GM19452 (cell line): Measurements from ENCODE around the gene BMPER.

ENCODE experiments used
- ATAC-seq: cut with Tn5 transposase; IDR thresholded peaks from one replicate; pipeline ENCODE4 v1.9.1; 2021; ENCODE audit not compliant: unreplicated experiment

BMPER gene

GRCh38 chr7:33887266-33887975, 17.9 kb upstream of the BMPER start:
- no peak for ATAC-seq

GRCh38 chr7:33888166-33888565, 17.2 kb upstream of the BMPER start:
- ATAC-seq: no peak

GRCh38 chr7:33892945-33893344, 12.4 kb upstream of the BMPER start:
- no peak for ATAC-seq

DNA sequence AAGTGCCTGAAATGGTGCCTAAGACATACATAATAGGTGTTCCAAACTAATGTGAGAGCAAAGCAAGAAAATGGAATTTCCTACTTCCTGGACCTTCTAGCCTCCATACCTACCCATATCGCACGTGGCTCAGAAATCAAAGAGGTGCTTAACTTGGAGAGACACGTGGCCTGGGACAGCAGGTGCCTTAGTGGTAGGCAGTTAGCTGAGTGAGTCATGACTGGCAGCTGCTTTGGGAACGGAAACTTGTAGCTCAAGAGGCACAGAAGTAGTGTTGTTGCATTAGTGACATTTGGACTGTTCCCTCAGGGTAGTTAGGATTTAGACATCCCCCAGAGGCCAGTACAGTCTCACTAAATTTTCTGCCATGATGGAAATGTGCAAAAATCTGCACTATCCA, 12.0 kb upstream of the BMPER start:
- ATAC-seq: no peak

DNA sequence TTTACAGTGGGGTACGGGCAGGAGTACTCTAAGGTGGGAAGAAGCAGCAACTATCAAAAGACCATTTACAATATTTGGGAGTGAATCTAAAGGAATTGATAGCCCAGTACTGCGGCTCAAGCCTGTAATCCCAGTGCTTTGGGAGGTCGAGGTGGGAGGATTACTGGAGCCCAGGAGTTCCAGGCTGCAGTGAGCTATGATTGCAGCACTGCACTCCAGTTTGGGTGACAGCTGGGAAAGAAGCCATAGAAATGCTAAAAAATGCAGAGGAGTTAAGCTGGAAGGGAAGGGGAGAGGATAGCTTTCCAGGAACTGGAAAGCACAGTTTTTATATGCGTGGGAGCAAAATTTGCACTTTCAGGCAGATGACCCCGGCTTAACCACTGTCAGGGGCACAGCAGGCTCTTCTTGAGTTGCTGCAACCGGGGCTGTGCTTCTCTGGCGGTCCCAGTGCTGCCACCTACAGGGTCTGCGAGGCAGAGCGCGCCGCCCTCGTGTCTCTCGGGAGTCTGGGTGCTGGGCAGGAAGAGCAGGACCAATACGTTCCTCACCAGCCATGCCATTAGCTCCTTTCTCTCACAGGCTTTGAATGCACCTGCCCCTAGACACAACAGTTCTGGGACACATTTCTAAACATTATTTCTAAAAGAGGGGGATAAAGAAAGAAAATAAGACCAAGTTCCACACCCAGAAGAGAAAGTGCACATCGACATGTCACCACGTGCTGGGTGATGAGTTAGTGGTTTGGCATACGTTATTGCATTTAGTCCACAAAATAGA, 10.1 kb upstream of the BMPER start:
- peak; percentile 98 for ATAC-seq

DNA sequence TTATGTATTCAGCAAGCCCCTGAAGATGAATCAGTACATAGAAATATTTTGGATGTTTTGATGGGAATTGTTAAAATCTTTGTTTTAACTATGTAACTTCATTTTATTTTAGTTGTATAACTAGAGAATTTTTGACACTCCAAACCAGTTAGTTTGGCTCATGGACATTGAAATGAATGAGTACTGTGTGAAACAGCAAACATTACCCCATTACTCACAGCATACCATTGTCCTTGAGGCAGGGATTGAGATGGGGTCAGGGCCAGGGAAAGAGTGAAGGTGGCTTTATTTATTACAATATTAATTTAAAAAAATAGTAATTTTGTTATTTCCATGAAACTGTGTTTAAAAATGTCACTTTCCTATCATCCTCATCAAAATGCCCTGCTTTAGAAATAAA, 4.8 kb upstream of the BMPER start:
- no peak for ATAC-seq

- no peak for ATAC-seq
Observed at GRCh38 chr7:33901199-33901598, 4.1 kb upstream of the BMPER start.

DNA sequence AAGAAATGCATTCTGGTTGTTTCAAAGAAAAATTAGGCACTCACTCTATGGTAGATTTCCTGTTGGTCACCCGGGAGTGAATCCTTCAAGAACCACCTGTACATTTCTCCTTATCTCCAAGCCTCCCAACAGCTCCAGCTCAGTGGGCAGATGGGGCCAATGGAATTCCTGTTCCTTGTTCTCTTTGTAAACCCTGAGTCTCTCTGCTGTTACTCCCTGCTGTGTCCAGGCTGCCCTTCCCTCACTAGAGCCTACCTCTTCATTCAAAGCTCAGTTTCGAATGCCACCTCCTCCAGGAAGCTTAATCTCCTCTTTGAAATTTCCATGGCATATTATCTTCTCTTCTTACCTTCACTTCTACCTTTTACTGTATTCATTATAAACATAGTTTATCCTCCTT, 3.5 kb upstream of the BMPER start:
- ATAC-seq: no peak

- no peak for ATAC-seq
Observed at GRCh38 chr7:33902746-33903145, 2.6 kb upstream of the BMPER start.

GRCh38 chr7:33903791-33904680, 1.3 kb upstream of the BMPER start:
- peak; percentile 26 for ATAC-seq

- peak; percentile 61 for ATAC-seq
Observed at GRCh38 chr7:33904681-33905388, 504 bp upstream of the BMPER start.

DNA sequence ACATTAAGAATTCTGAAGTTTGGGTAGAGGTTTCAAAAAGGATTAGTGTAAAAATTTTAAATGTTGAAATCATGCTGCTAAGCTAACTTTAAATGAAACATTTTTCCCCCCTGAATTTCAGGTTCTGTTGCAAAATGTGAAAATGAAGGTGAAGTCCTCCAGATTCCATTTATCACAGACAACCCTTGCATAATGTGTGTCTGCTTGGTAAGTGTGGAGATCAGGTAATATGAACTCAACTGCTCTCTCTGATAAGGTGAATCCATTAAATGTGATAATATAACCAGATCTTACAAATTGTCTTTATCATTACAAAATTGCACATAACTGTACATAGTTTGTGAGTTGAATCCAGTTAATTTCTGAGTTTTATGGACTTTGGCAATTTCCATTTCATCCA, 1.4 kb downstream of the BMPER start:
- ATAC-seq: no peak

GRCh38 chr7:33907625-33908024, 2.3 kb downstream of the BMPER start:
- ATAC-seq: no peak

DNA sequence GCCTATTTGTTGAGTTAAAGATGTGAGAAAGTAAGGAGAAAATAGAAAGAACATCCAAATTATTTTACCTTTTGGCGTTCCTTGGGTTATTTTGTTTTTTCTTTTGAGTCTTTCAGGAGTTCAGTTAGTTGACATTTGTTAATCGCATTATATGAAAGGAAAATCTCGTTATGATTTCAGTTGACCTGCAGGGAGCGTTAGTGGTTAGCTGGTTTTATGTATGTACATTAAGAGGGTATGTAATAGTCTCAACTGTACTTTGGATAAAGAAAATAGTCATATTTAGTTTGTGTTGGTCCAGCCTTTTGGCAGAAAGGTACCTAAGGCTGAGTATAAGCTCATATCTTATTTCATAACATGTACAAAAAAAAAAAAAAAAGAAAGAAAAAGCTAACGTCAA, 4.0 kb downstream of the BMPER start:
- no peak for ATAC-seq

DNA sequence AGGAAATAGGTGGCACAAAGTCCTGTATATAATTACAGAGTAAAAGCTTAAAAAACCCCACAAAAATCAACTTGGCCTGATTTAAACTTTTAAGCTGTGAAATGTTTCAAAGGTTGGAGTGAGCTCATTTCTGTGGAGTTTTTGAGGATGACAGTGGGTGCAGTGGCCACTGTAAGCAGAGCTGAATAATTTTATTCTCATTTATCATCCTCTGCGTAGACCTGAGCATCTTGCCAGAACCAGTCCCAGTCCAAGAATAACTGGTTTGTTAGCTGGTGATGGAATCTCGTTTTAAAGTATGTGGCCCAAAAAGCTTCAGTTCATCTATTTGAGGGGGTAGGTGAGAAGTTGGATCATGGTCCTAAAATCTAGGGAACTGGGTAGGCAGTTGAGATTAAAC, 4.4 kb downstream of the BMPER start:
- ATAC-seq: no peak

- ATAC-seq: no peak
Observed at GRCh38 chr7:33910756-33911155, 5.4 kb downstream of the BMPER start.

- ATAC-seq: no peak
Observed at GRCh38 chr7:33916357-33917081, 11.2 kb downstream of the BMPER start.

- no peak for ATAC-seq
Observed at GRCh38 chr7:33917661-33918060, 12.3 kb downstream of the BMPER start.

GRCh38 chr7:33918438-33919143, 13.3 kb downstream of the BMPER start:
- no peak for ATAC-seq

DNA sequence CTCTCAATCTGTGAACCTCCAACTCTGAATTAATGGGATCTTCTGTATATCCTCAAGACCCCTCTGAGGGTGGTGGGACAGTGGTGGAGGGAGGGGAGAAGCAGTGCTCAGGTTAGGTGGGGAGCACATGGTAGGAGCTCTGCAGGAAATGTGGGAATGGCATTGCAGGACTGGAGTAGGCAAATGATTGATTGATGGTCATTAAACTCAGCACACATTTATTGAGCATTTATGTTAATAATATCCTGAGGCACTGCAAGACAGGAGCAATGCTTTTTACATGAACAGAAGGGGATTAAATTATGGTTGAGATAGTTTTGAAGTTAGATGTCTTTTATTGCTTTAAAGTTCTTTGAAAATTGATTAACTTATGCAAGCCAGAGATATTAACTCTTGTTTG, 14.1 kb downstream of the BMPER start:
- ATAC-seq: no peak
